ENCODE data around the gene FOXB1.

Gene FOXB1

DNA sequence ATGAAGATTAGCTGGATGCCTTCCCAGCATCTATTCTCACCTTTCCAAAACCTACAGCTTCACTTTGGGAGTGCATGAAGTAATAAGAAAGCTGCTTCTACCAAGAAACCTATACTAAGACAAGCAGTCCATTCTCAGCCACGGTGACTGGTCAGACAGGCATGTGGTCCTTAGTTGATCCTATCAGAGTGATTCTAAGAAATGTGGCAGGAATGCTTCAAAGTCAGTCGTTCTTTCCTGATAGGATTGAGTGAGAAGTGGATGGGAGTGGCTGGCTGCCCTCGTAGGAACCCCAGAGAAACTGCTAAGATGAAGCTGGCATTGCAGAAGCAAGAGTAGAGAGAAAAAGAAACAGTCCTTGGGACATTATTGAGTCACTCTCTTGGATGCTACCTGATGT is 16.6 kb downstream of the FOXB1 start:
- no peak for DNase-seq (ENCODE audit: low read depth)

DNA sequence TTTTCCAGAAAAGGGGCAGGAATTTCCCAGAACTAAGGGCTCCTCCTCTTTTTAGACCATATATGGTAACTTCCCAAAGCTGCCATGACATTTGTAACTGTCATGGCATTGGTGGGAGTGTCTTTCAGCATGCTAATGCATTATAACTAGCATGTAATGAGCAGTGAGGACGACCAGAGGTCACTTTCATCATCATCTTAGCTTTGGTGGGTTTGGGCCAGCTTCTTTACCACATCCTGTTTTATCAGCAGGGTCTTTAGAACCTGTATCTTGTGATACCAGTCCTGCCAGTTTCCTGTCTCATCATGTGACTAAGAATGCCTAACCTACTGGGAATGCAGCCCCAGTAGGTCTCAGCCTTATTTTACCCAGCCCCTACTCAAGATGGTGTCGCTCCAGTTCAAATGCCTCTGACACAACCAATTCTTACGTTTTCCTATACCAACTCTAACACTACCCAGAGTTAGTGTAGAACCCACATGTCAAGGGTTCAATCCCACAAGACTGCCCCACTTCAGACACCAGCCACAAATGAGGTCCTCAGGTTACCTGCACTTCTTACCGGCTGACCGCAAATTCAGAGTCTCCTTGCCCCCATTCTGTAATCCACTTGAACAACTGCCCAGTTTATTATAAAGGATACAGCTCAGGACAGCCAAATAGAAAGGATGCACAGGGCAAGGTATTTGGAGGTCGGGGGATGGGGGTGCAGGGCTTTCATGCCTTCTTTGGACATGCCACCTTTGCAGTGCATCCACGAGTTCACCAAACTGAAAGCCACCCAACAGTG is 17.7 kb downstream of the FOXB1 start:
- DNase-seq (ENCODE audit: low read depth): no peak

DNA sequence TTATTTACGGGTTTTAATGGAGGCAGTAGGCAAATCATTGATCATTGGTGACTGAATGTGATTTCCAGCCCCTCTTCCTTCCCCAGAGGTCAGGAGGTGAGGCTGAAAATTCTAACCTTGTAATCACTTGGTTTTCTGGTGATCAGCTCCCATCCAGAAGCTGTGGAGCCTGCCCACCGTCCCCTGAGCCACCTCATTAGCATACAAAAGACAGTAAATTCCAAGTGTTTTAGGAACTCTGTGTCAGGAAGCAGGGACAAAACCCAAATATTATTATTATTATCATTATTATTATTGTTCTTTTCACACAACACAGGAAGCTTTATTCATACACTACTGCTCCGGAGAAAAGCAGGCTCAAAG is 18.2 kb downstream of the FOXB1 start:
- DNase-seq (ENCODE audit: low read depth): no peak

DNA sequence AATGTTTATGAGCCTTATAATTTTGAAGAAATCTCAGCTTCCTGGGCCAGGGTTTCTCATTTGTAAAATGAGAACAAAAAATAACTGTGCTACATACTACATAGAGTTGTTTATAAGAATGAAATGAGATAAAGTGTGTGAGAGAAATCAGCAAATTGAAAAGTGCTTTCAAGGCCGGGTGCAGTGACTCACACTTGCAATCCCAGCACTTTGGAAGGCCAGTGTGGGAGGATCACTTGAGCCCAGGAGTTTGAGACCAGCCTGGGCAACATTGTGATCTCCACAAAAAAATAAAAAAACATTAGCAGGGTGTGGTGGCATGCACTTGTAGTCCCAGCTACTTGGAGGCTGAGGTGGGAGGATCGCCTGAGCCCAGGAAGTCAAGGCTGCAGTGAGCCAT is 22.4 kb downstream of the FOXB1 start:
- DNase-seq (ENCODE audit: low read depth): no peak

DNA sequence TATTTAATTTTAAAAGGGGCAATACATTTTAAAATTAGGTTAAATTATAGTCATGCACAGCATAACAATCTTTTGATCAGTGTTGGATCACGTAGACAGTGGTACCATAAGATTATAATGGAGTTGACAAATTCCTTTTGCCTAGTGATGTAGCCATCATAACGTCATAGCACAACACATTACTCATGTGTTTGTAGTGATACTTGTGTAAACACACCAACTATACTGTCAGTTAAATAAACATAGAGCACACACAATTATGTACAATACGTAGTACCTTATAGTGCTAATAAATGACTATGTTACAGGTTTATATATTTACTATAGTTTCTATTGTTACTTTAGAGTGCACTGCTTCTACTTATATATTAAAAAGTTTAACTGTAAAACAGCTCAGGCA is 31.2 kb downstream of the FOXB1 start:
- no peak for DNase-seq (ENCODE audit: low read depth)

DNA sequence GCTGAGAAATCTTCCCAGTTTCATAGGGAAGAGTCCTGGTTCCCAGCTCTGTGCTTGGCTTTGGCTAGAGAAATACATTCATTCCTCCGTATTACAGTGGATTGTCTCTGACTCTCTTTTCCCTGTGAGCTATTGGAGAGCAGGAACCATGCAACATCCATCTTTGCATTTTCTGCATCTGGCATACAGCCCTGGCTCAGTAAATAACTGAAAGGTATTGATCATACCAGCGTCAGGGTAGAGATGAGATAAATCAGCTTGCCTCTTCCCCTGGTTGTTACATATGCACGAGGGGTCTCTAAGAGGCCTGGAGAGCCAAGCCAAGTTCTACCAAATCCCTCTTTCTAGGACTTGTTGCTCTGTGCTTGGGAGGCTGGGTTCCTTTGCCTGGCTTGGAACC is 35.2 kb downstream of the FOXB1 start:
- no peak for DNase-seq (ENCODE audit: low read depth)

DNA sequence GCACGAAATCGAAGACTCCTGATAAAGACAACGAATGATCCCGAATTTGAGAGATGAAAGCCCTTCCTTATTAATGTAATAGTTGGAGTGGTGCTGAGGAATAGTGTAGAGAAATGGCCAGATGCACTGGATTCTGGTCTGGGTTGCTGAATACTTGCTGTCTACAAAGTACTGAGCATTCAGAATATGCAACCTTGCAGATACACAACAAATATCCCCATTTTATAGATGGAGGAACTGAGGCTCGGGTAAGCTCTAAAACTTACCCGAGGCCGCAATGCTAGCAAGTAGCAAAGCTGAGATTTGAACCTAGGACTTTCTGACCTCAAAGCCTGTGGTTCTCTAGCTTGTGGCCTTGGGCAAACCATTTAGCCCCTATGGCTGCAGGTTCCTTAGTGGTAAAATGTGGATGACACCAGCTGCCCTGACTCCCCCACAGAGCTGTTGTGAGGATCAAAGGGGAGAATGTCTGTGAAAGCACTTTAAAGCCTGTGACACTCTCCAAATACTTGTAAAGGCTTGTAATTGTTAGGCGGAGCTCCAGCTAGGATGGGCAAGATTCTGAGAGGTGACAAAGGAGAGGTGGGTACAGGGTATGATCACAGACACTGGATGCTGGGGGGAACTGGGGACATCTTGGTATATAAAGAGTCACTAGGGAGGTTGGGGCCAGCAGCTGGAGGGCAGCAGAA is 39.8 kb downstream of the FOXB1 start:
- DNase-seq (ENCODE audit: low read depth): no peak

DNA sequence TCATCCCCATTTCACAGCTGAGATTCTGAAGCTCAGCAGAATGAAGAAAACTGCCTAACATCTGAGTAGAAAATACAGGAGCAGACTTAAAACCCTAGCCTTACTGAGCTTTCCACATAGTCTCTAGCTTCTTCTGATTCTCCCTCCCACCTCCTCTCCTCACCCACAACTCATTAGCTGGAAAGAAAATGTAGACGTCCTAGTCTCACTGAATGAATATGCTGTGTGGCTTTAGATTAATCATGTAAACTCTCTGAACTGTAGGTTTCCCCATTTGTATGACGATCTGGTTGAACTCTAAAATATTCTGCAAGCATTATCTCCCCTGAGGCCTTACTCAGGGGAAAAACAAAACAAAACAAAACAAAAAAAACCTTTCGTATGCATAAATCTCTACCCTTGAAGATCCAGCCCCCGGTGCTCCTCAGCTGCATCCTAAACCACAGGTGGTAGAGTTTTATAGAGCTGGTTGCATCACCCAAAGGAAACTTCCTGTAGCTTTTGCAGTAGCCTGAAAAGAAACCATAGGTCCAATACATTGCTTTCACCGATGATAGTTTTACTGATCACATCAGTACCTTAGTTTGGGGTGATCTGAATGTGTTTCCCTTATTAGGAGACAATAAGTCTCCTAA is 40.6 kb downstream of the FOXB1 start:
- DNase-seq (ENCODE audit: low read depth): no peak

DNA sequence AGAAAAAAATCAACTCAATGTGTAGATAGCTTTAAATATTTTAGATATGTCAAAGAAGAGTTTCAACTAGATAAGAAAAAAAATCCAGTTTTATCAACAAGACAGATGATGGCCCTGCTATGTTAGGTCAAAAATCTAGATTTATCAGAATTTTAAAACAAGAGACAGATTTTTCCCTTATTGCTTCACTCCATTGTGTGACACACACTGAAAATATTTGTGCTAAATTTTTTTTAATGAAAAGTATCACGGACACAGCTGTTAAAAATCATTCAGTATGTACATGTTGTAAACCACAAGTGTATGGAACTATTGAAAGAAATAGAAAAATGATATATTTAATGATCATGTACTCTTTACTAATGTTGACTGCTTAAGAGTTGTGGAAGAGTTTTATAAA is 43.6 kb downstream of the FOXB1 start:
- DNase-seq (ENCODE audit: low read depth): no peak

DNA sequence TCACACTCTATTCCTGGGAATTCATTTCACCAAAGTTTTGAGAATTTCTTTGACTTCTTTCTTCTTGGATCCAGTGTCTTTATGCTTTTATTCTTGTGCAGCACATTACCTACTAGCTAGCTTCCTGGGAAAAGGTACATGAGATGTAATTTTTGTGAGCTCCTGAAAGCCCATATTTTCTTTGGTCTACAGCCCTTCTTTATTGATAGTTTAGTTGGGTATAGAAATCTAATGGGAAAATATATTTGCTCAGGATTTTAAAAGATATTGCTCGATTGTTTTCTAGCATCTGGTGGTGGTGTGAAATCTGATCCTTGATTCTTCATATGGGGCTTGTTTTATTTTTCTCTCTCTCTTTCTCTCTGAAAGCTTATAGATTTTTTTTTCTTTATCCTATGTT is 45.8 kb downstream of the FOXB1 start:
- no peak for DNase-seq (ENCODE audit: low read depth)

DNA sequence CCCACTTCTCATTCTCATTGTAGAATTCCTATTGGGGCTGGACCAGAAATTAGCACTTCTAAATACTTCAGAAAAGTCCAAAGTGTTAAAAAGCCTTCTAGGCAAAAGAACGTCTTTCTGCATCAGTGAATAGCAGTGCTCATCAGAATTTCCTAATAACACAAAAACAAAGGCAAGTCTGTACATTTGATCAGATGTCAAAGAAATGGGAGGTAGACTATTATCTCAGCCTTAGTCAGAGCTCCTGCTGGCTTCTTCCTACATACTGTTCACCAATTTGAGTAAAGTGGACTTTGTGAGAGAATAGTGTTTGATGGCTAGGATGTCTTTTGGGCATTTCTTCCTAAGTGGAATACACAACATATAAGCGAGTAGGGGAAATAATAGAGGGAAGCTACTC is 48.7 kb downstream of the FOXB1 start:
- DNase-seq (ENCODE audit: low read depth): no peak

DNA sequence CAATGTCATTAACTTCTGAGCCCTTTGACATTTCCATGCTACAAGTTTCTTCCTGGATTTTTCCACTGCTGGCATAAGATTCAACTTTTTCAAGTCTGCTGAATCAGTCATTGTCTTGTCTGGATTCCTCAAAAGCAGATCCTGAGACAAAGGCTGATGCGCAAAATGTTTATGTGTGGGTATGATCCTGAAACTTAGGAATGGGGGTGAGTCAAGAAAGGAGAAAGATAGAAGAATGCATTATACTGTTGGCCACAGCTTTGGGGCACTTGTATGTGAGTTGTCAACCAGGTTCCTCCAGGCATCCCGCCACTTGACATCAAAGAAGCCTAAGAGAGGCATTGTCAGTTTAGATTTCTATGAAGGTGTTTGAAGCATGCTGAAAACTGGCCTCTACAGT is 50.4 kb downstream of the FOXB1 start:
- no peak for DNase-seq (ENCODE audit: low read depth)

Measured in stimulated activated CD8-positive, alpha-beta memory T cell treated with anti-CD3 and anti-CD28 coated beads, Interleukin-12 subunit alpha, Interleukin-12 subunit beta, amount 100 ng/mL, for 1 hour (primary cell).